GM21515 (cell line): Measurements from ENCODE around the gene SOCS3.
A peak's percentile ranks its signal among the peaks of the same experiment; 100 is the strongest.

Experiments used
- ATAC-seq: cut with Tn5 transposase; IDR thresholded peaks from one replicate; pipeline ENCODE4 v1.9.1; 2021; ENCODE audit not compliant: unreplicated experiment

SOCS3 gene

DNA sequence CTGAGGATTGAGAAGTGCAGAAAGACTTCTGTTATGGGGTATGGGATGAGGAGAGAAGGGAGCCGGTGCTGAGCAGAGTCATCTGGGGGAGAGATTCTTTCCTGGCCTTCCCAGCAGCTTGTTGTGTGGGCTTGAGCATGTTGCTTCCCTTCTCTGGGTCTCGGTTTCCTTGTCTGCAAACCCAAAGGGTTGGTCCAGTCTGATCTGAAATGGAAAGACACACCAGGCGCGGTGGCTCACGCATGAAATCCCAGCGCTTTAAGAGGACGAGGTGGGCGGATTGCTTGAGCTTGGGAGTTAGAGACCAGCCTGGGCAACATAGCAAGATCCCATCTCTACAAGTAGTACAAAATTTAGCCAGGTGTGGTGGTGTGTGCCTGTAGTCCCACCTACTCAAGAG is 6.0 kb downstream of the SOCS3 start:
- ATAC-seq, result no peak

DNA sequence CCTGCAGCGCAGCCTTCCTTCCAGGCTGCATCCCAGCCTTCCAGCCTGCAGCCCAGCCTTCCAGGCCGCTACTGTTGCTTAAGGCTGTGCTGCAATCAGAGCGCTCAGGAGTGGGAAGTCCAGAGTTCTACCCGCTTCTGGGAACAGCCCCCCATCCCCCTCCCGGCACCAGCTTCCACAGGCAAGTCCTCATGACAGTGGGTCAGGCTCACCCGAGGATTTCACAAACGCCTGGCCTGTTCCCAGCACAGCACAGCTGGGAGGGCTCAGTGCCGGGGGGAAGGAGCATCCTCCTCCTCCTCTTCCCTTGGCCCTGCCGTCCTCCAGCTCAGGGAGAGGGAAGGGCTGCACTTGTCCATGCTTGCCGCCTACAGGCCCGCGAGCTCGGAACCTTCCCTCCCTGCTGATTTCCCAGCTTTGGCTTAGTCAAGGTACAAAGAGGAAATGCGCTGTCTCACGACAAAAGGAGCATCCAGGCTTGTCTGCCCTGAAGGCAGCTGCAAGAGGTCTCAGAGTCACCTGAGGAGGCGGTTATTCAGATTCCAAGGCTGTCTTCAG is 8.3 kb downstream of the SOCS3 start:
- no peak for ATAC-seq

DNA sequence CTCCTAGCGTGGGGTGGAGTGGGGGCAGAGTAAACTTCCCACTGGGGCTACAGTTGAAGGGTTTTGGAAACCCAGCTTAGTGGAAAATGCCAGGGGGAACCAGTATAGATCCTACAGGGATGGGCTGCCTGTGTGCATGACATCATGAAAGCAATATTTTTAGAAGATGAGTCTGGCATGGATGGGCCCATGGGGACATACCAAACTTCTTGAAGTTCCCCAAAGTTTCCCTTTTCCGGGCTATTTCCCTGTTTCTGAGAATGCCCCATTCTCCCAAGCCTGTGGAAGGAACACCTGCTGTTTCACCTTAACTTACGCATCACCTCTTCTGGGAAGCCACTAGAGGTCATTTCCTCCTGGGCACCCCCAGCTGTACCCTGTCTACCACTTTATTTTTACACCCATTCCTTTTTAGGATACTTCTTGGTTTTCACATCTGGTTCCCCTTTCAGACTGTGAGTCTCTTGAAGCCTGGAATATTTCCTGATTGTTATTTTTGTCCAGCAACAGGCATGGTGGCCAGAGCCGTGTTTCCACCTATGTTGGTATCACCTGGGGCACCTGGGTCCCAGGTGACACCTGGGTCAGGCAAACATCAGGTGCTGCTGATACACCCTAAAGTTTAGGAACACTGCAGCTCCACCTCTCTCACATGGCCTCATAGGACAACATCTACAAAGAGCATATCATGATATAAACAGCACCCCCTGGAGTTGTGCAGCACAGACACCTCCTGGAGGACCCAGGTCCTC is 9.8 kb downstream of the SOCS3 start:
- no peak for ATAC-seq

DNA sequence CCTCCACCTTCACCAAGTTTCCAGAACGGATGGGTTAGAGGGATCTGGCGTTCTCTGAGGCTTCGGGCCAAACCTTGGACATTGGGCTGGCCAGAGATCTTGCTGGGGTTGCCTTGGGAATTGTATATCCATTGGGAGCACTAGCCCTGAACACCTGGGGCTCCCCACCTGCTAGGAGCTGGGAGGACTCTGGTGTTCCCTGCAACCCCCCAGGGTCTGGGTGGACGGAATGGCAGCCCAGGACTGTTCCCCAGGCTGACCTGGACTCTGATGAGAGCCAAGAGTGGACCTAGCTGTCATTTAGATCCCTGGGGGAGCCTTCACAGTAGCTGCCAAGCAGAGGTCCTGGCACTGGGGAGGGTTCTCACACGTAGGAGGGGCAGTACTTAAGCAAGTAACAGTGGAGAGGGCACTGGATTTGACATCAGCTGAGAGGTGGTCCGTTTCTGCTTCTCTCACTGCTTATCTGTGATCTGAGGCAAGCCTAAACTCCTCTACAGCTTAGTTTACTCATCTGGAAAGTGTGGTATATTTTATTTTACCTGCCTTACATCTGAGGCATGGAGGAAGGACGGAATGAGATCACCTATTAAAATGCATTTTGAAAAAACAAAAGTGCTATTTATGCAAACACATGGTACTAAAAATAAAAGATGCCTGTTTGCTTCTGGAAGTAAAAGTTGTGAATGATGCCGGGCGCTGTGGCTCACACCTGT is 11.7 kb downstream of the SOCS3 start:
- ATAC-seq, result no peak

DNA sequence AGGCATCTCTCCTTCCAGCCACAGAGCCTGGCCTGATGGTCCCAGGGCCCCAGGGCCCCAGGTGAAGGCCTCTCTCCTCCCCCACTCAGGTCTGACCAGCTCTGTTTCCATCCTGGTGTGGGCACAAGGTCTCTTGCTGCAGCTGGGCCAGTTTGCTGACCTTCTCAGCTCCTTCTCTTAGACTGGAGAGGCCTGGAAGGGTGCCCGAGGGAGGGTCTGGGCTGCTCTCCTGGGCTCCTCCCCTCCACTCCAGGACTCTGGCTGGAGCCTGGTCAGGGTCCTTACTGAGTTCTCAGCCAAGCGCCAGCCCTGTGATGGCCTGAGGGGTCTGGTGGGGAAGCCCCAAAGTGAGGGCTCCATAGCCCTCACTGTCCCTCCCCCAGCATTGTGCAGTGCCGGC is 12.4 kb downstream of the SOCS3 start:
- no peak for ATAC-seq

DNA sequence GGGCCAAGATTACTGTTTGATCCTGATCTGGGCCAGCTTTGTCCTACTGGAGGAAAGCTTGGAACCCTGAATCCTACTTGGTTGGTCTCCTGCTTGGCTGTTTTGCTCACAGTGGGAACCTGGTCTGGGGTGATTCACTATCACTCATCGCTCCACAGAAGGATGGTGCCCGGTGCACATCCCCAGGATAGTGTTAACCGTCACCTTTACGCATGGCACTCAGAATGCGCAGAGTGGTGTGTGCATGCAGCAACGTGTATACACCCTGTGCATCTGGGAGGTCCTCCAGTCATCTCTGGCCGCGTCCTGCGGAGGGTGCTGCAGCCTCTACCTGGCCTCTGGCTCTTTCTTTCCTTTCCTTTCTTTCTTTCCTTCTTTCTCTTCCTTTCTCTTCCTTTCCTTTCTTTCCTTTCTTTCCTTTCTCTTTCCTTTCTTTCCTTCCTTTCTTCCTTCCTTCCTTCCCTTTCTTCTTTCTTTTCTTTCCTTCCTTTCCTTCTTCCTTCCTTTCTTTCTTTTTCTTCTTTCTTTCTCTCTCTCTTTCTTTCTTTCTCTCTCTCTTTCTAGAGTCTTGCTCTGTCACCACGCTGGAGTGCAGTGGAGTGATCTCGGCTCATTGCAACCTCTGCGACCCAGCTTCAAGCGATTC is 13.1 kb downstream of the SOCS3 start:
- no peak for ATAC-seq

DNA sequence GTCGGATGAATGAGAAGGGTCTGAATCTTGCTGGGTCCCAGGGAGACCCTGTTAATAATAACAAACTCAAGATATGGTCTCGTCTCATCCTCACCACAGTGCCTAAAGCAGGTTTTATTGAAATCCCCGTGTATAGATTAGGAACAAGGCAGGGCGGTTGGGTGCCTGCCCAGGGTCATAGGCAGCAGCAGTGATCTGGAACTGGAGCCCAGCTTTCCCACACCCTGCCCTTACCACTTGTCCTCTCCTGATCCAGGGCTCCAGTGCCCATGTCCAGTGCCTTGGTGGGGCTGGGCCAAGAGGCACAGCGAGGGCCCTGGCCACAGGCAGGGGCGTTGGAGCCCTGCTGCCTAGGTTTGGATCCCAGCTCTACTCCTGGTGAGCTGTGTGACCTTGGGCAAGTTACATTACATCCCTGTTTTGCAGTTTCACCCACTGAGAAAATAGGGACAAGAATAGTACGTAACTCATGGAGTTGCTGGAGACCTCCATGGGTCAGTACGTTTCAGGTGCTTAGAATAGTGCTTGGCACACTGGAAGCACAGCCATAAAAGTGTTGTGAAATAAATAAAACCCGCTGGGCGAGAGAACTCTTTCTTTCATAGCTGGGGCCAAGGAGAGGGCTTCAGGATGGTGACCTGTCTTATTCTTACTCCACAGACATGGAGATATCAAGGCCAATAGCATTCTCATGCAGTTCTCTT is 13.9 kb downstream of the SOCS3 start:
- no peak for ATAC-seq

DNA sequence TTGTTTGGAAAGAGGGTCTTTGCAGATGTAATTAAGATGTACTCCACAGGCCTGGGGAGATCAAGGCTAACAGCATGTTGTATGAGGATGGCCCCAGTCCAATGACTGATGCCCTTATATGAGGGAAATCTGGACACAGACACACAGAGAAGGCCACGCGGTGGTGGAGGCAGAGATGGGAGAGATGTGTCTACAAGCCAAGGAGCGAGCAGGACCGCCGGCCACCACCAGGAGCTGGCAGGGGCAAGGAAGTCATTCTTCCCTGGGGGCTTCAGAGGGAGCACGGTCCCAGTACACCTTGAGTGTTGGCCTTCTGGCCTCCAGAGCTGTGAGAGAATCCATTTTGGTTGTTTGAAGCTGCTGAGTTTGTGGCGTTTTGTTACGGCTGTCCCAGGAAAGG is 14.7 kb downstream of the SOCS3 start:
- ATAC-seq, result no peak

DNA sequence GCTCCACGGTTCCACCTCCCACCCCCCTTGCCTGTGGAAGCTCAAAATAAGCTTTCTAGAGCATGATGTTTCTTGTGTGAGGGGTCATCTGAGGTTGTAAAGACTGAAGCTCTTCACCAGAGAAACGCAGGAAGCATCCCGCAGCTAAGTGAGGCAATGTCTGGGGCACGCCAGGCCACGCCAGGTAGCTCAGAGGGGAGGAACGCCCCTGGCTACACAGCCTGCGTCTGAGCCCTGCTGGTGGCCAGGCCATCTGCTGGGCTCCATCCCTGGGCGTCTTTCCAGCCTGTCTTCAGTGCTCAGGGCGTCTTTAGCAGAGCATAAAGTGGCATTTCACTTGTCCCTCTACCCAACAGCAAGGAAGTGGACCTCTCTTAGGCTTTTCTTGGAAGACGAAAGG is 15.2 kb downstream of the SOCS3 start:
- no peak for ATAC-seq

DNA sequence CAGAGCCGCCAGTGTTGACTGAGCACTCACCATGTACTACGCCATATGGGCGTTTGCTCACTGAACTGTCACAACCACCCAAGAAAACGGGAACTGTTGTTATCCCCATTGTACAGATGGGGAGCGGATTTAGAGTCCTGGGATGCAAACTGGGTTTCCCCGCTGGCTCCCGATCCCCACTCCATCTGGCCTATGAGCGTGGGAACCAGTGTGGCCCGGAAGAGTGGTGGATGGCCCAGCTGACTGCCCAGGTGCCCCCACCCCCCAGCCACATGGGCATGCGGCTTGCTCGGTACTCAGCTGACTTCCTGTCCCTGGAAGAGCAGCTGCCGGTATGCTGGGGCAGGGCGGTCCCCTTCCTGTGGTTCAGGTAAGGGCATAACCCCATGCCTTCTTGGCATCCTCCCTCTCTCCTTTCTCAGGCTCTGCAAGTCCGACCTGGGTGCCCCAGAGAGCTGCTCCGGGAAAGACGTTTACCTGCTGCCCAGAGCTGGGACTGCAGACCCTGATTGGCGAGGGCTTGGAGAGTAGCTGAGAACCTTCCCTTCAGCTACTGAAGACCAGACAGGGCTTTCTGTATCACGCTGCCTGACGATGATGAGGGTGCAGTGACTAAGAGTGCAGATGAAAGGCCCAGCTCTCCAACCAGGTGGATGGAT is 16.2 kb downstream of the SOCS3 start:
- ATAC-seq, result no peak

DNA sequence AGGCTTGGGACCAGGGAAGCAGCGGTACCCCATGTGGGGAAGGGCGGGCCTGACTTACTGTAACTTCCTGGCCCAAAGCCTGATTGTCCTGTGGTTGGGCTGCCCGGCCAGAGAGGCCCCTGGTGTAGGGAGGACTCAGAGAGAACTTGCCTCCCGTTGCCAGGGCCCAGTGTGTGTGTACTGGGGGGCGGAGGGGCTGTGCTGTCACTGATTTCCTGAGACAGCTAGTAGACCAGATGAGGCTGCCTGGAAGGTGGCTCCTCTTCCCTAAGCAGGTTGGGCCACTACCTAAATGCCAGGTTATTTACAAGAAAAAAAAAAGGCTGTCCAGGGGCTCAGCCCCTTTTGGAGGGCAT is 16.7 kb downstream of the SOCS3 start:
- no peak for ATAC-seq

DNA sequence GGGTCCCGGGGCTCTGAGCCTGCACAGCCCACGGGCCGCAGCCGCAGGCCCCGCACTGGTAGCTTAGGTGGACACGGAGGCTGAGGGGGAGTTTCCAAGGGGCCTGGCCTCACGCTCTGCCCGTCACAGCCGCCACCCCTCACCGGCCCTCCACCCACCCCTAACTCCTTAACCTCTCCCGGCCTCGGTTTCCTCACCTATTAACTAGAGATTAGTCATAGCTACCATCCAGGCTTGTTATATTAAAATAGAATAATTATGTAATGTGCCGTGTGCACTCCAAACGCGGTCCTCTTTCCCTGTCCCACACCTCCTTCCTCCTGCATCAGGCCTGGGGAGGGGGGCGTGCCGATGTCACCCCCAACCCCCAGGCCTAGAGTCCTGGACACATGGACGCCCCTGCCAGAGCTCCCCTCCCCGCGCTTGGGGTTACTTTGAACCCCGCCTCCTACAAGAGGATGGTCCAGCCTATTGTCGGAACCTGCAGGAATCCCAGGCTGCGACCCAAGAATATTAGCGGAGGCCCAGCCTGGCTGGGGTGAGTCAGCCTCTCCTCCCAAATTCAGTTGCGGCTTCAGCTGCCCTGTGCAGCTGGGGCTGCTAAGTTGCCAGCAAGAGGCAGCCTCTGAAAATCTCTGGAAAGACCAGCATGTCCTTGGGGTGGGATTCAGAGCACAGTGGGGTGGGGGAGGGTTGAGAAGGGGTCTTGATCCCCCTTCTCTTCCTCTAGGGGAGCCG is 17.3 kb downstream of the SOCS3 start:
- ATAC-seq, result no peak

DNA sequence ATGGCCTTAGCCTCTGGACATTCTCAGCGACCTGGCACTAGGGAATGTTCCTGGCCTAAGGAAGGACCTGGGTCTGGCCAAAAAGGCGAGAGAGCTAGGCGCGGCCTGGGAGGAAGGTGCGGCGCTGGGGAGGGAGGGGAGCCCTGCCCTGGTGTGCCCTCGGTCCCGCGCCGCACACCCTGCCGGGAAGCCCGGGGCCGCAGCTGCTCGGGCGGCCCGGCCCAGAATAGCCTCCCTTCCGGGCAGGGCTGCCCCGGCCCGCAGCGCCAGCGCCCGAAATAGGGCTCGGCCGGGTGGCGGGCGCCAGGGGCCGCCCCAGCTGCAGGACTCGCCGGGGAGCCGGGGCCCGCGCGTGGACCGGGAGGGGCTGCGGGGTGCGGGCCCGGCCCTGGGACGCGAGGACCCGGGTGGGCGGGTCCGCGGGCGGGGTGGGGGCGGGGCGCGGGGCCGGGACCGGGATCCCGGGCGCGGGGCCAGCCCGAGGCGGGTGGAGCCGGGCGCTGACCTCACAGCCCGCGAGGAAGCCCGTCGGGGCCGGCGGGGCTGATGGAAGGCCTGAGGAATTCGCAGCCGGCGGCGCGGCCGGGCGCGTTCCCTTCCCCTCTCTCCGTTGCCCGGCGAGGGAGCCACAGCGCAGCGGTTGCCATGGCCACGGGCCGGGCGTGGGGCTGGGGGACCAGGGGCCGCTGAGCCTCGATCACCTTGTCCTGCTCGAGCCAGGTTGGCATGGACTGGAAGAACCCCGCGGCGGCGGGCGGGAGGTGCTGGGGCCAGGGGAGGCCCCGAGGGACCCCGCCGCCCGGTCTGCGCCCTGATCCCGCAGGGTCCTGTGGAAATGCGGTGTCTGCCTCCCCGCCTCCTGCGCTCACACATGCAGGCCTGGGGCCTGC is 18.1 kb downstream of the SOCS3 start:
- ATAC-seq, result no peak

DNA sequence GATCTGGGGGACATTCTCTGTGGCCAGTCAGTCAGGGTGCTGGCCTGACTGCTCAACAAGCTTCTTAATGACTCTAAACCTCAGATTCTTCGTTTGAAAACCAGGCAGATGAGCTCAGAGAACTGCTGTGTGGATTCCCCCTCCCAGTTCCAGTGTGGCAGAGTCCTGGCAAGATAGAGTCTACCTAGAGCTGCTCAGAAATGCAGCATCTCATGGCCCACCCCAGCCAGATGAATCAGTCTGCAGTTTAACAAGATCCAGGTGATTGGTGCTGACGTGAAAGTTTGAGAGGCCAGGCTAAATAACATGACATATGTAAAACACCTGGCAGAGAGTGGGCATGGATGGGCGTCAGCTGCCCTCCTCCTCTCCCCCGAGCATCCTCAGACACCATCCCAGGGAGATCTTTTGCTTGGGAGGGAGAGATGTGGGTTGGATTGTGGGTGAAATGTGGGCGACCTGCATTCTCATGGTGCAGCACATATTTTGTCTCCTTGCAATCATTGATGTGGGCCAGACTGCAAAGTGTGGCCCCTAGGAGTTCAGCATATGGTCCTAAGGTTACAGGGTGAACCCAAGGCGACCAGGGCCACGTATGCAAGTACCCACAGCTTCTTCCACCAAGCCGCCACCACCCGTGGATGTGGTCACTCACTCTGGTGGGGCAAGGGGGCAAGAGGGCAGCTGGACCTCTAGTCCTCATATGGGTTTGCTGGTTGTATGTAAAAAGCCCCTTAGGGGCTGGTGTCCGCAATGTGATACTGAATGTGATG is 19.5 kb downstream of the SOCS3 start:
- ATAC-seq, result no peak

DNA sequence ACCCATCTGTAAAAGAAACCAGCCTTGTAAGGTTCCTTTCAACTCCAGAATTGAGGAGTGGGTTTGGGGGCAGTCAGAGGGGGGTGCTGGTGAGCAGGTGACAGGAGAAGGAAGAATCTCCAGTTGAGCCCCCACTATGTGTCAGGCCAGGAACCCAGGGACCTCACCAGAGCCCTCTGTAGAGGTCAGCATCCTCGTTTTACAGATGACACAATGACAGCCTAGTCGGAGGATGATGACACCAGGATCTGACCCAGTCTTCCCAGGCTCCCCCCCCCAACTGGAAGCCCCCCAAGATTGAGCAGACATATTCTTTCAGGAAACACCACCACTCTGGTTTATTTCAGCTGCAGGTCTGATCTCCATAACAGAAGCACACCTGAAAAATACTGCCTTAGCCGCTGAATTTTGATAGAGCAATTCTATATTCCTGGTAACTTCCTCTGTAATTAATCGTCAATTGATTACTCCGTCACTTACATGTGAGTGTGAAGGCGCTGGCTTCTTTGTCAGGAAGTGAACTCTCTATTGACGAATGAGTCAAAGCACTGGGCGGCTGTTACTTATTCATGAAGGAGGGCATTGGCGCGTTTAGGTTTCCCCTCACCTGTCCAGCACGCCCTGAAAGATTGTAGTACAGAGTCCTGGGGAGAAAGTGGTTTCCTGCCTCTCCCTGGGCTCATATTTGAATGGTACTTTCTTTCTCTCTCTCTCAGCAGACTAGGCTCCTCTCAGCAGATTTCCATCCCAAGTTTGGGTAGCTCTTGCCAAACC is 21.2 kb downstream of the SOCS3 start:
- no peak for ATAC-seq

DNA sequence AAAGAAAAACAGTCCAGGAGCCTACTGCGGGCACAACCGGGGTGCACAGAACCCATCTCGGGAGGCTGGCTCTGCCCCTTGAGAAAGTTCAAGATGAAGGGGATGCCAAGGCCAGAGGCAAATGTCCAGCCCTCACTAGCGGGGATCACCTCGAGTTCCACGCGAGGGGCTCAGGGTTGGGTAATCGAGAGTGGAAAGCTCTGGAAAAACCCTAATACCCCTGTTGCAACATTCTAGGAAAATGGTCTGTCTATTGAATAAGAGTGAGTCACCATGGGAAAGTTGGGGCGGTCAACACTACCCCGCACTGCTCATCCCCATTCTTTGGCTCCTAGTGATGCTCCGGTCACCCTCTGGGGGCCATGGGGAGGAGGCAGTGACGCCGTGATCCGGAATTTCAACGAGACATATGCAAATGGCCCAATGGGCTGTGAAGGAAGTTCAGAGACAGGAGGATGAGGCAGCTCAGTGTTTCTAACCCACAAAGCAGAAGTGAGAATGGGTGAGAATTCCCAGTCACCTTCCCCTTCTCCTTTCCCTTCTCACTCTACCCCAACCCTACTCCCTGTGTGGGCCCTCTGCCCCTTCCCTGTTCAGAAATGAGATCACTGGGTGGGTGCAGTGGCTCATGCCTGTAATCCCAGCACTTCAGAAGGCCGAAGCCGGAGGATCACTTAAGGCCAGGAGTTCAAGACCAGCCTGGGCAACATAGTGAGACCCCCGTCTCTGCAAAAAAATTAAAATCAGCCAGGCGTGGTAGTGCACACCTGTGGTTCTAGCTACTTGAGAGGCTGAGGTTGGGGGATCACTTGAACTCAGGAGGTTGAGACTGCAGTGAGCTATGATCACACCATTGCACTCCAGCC is 22.4 kb downstream of the SOCS3 start:
- peak; percentile 57 for ATAC-seq

DNA sequence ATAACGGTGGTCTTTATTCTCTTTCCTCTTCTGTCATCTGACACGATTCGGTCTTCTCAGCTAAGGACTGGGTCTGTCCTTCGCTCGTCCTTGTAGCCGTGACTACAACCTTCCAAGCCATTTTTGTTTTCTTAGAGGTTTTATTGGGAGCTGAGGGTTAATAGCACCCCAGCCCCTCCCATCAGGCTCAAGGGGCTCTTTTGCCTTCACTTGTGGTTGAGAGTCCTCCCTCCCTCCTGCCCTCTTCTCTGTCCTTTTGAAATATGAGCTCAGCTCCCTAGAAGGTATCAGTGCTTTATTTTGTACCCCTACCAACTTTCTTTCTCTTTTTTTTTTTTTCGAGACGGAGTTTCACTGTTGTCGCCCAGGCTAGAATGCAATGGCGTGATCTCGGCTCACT is 24.7 kb downstream of the SOCS3 start:
- ATAC-seq, result no peak
